IMR-90 (cell line): ENCODE data around the gene TTLL4. TPM values are rescaled to one million over a fixed set of nuclear protein-coding genes. Genes with fewer than 3 reads are reported as not detected.

Experiments used
- ATAC-seq: fragments of 200-7000 bp; cut with Tn5 transposase; 2 replicates; pipeline ENCODE4 v1.9.1; 2020; ENCODE audit warnings: low read depth, mild to moderate bottlenecking, moderate library complexity
- BruUV-seq: library from RNA; stranded (reverse); fragments of 400-500 nt; replicated peaks from 2 replicates; lab custom pipeline; 2021; lab: Mats Ljungman, UMichigan
- CTCF ChIA-PET: fragments of 300-600 bp; formaldehyde crosslinking; extraction: SDS; loops from one replicate; lab custom pipeline; 2021; ENCODE audit warnings: antibody characterized with exemption; lab: Yijun Ruan, JAX
- POLR2A ChIA-PET: fragments of 300-600 bp; sonication (Branson Sonifier 250); formaldehyde crosslinking; loops from one replicate; lab custom pipeline; 2022; ENCODE audit warnings: antibody characterized with exemption; ENCODE audit not compliant: unreplicated experiment; lab: Charles Lee
- DNase-seq: peaks from one replicate; pipeline ENCODE4 v3.0.0; 2013
- H2AFZ ChIP-seq: replicated peaks from 2 replicates; pipeline ENCODE3; 2013; ENCODE audit warnings: low read length, mild to moderate bottlenecking; ENCODE audit not compliant: poor library complexity
- H2AK5ac ChIP-seq: 2 replicates; pipeline ENCODE4 v1.6.1; 2013; ENCODE audit warnings: low read depth, low read length, inconsistent platforms
- H2AK9ac ChIP-seq: replicated peaks from 2 replicates; pipeline ENCODE3; 2013; ENCODE audit warnings: mild to moderate bottlenecking, low read depth, low read length, moderate library complexity; ENCODE audit not compliant: poor library complexity
- H2BK120ac ChIP-seq: 2 replicates; pipeline ENCODE4 v1.6.1; 2013; ENCODE audit warnings: low read depth, low read length, inconsistent platforms
- H2BK15ac ChIP-seq: 3 replicates; pipeline ENCODE4 v1.6.1; 2013; ENCODE audit warnings: low read depth, low read length, inconsistent platforms
- H2BK20ac ChIP-seq: 2 replicates; pipeline ENCODE4 v1.6.1; 2013; ENCODE audit warnings: low read depth, mild to moderate bottlenecking, inconsistent platforms, low read length, moderate library complexity
- H2BK5ac ChIP-seq: 2 replicates; pipeline ENCODE4 v1.6.1; 2013; ENCODE audit warnings: mild to moderate bottlenecking, low read depth, low read length, inconsistent platforms; ENCODE audit not compliant: poor library complexity, severe bottlenecking
- H3K14ac ChIP-seq: replicated peaks from 2 replicates; pipeline ENCODE4 v1.6.1; 2013; ENCODE audit warnings: low read depth, low read length, inconsistent platforms
- H3K18ac ChIP-seq: 2 replicates; pipeline ENCODE4 v1.6.1; 2013; ENCODE audit warnings: low read depth, low read length, control low read depth
- H3K23ac ChIP-seq: 2 replicates; pipeline ENCODE4 v1.6.1; 2013; ENCODE audit warnings: low read depth, low read length, inconsistent platforms
- H3K27ac ChIP-seq: 2 replicates; pipeline ENCODE4 v1.5.1; 2013; ENCODE audit warnings: mild to moderate bottlenecking, control low read depth, low read length; ENCODE audit not compliant: insufficient read depth
- H3K27me3 ChIP-seq: 2 replicates; pipeline ENCODE4 v1.6.1; 2013; ENCODE audit warnings: low read length; ENCODE audit not compliant: control insufficient read depth, insufficient read depth
- H3K36me3 ChIP-seq: 2 replicates; pipeline ENCODE4 v1.6.1; 2013; ENCODE audit warnings: low read length, mixed read lengths; ENCODE audit not compliant: control insufficient read depth, insufficient read depth
- H3K4ac ChIP-seq: 2 replicates; pipeline ENCODE4 v1.6.1; 2013; ENCODE audit warnings: low read depth, low read length, inconsistent platforms
- H3K4me1 ChIP-seq: 2 replicates; pipeline ENCODE4 v1.6.1; 2013; ENCODE audit warnings: low read length, mixed read lengths; ENCODE audit not compliant: control insufficient read depth, insufficient read depth
- H3K4me2 ChIP-seq: 2 replicates; pipeline ENCODE4 v1.6.1; 2013; ENCODE audit warnings: low read depth, mild to moderate bottlenecking, control low read depth, low read length, moderate library complexity
- H3K4me3 ChIP-seq: 2 replicates; pipeline ENCODE4 v1.5.1; 2013; ENCODE audit warnings: low read depth, mild to moderate bottlenecking, control low read depth, low read length, moderate library complexity; ENCODE audit not compliant: insufficient read depth
- H3K56ac ChIP-seq: 2 replicates; pipeline ENCODE4 v1.6.1; 2013; ENCODE audit warnings: low read length, inconsistent platforms; ENCODE audit not compliant: insufficient read depth; ENCODE audit errors: extremely low read depth
- H3K79me1 ChIP-seq, 2 experiments: 2 replicates each; pipeline ENCODE4 v1.6.1; 2013; ENCODE audit warnings: low read length in 2 of 2, inconsistent platforms in 1 of 2, low read depth in 1 of 2
- H3K9ac ChIP-seq: 2 replicates; pipeline ENCODE4 v1.6.1; 2013; ENCODE audit warnings: low read depth, low read length, control low read depth
- H3K9me1 ChIP-seq: 2 replicates; pipeline ENCODE4 v1.6.1; 2013; ENCODE audit warnings: low read length, inconsistent platforms; ENCODE audit not compliant: insufficient read depth
- H3K9me3 ChIP-seq: 2 replicates; pipeline ENCODE4 v1.6.1; 2013; ENCODE audit warnings: low read length; ENCODE audit not compliant: control insufficient read depth, insufficient read depth
- H4K20me1 ChIP-seq: 2 replicates; pipeline ENCODE4 v1.6.1; 2013; ENCODE audit warnings: low read length, inconsistent platforms; ENCODE audit not compliant: insufficient read depth
- H4K5ac ChIP-seq: 2 replicates; pipeline ENCODE4 v1.6.1; 2013; ENCODE audit warnings: mild to moderate bottlenecking, low read depth, low read length, control low read depth
- H4K8ac ChIP-seq, 2 experiments: 2 replicates each; pipeline ENCODE4 v1.6.1; 2013; ENCODE audit warnings: low read depth in 2 of 2, low read length in 2 of 2, control low read depth in 1 of 2, inconsistent platforms in 1 of 2
- H4K91ac ChIP-seq: 2 replicates; pipeline ENCODE4 v1.6.1; 2013; ENCODE audit warnings: low read depth, low read length, inconsistent platforms; ENCODE audit not compliant: insufficient read depth
- BHLHE40 ChIP-seq: fragments of 150-350 bp; IDR thresholded peaks from 2 replicates; pipeline ENCODE4 v1.6.1; 2016; ENCODE audit warnings: mild to moderate bottlenecking, low read depth, low read length
- CHD1 ChIP-seq: IDR thresholded peaks from 2 replicates; pipeline ENCODE4 v1.6.1; 2012; ENCODE audit warnings: low read depth, low read length, improper control_type of control experiment
- FOS ChIP-seq: fragments of 150-350 bp; IDR thresholded peaks from 2 replicates; pipeline ENCODE4 v1.6.1; 2016; ENCODE audit warnings: low read depth, low read length
- MXI1 ChIP-seq: IDR thresholded peaks from 2 replicates; pipeline ENCODE4 v1.6.1; 2012; ENCODE audit warnings: low read depth, mild to moderate bottlenecking, low read length, moderate library complexity, borderline replicate concordance
- POLR2A ChIP-seq: IDR thresholded peaks from 2 replicates; pipeline ENCODE4 v1.6.1; 2012; ENCODE audit warnings: mild to moderate bottlenecking, low read depth, low read length
- RFX5 ChIP-seq: IDR thresholded peaks from 2 replicates; pipeline ENCODE4 v1.8.0; 2012; ENCODE audit warnings: low read depth, mild to moderate bottlenecking, low read length, moderate library complexity
- WGBS, 2 experiments: methylation state at CpG; one replicate each; pipeline versions ENCODE4 v1.1.5 to v1.1.7; 2013; ENCODE audit warnings: missing lambda C conversion rate in 2 of 2; ENCODE audit not compliant: insufficient read length in 1 of 2; ENCODE audit errors: extremely low coverage in 2 of 2; 5-methylcytosine and 5-hydroxymethylcytosine counted together
- dilution Hi-C: fragments of 300-500 bp; cut with HindIII; formaldehyde crosslinking; loops from one replicate; pipeline ENCODE4 v1.14.3; 2018; ENCODE audit warnings: low sequenced_read_pairs; ENCODE audit not compliant: unreplicated experiment
- in situ Hi-C: fragments of 300-500 bp; cut with MboI; formaldehyde crosslinking; loops from 3 replicates; pipeline ENCODE4 v1.14.3; 2019; ENCODE audit warnings: low sequenced_read_pairs, inconsistent platforms, mixed read lengths
- intact Hi-C: fragments of 100-400 bp; cut with micrococcal nuclease; formaldehyde crosslinking; loops from 2 replicates; pipeline ENCODE4 v1.10.0; 2022
- polyA plus RNA-seq, 3 experiments: library from polyadenylated mRNA; depleted of rRNA; stranded (reverse); fragments of >200 nt; gene quantifications; 2 replicates each; pipeline ENCODE4 v1.2.3, GENCODE V29; 2012; ENCODE audit warnings: low replicate concordance in 1 of 3
- total RNA-seq: library from RNA; depleted of rRNA; stranded (reverse); fragments of >200 nt; gene quantifications from 2 replicates; pipeline ENCODE4 v1.2.3, GENCODE V29; 2012
- TF ChIP-seq, protein P1 (sequence below): conservative IDR thresholded peaks from 2 replicates; pipeline ENCODE4 v1.5.1; 2012; ENCODE audit warnings: mild to moderate bottlenecking, low read depth, low read length, improper control_type of control experiment

TTLL4 gene
- total and polyA plus RNA-seq, 2 of the 4 experiments (the other 2 are of a cell fraction), result 9.0 to 22.9 TPM

DNA sequence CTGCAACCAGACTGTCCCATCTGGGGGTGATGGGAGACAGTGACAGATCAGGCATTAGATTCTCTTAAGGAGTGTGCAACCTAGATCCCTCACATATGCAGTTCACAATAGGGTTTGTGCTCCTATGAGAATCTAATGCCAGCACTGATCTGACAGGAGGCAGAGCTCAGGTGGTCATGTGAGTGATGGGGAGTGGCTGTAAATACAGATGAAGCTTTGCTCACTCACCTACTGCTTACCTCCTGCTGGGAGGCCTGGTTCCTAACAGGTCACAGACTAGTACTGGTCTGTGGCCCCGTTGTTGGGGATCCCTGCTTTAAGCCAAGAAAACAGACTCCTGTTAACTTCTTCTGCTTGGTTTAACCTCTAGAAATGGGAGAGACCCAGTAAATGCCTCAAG lies 74.5 kb downstream of the TTLL4 start:
- no peak overlapping the region for H3K9ac ChIP-seq
- H3K4me1 ChIP-seq, result peaks cover 3% of the 10 kb centered on the region; the same call in 1 of the 2 replicates
- H3K27me3 ChIP-seq, result no peaks in the 10 kb centered on the region
- H3K4me2 ChIP-seq, result no peak overlapping the region
- WGBS, 2 experiments, result 50% methylated on average over 1 of the region's 1 CpG; no CpG with 5 or more reads in 1 of the 2 experiments
- no peaks in the 10 kb centered on the region for H3K36me3 ChIP-seq
- peaks cover 4% of the 10 kb centered on the region; the same call in 1 of the 2 replicates for H3K9me3 ChIP-seq
- peaks cover 3% of the 10 kb centered on the region; the same call in 1 of the 2 replicates for H3K9me1 ChIP-seq
- H2BK20ac ChIP-seq, result no peak overlapping the region
- no peak overlapping the region for H3K56ac ChIP-seq
- no peak overlapping the region for H4K91ac ChIP-seq
- no peak overlapping the region for H2AK9ac ChIP-seq
- H2BK15ac ChIP-seq, result no peak overlapping the region
- POLR2A ChIA-PET, result no interaction called here
- H3K23ac ChIP-seq, result no peak overlapping the region
- H3K27ac ChIP-seq, result no peak overlapping the region
- BruUV-seq, result no TSS peak
- H4K20me1 ChIP-seq, result no peaks in the 10 kb centered on the region
- dilution Hi-C loops (no loop called here), intact Hi-C loops (no loop called here), in situ Hi-C loops (no loop called here)
- H3K4ac ChIP-seq, result no peak overlapping the region
- H3K14ac ChIP-seq, result no peak overlapping the region
- CTCF ChIA-PET, result no interaction called here
- TF ChIP-seq POLR2A (no peak), MXI1 (no peak), CHD1 (no peak), RFX5 (no peak), BHLHE40 (no peak), FOS (no peak)
- TF ChIP-seq, protein P1, sequence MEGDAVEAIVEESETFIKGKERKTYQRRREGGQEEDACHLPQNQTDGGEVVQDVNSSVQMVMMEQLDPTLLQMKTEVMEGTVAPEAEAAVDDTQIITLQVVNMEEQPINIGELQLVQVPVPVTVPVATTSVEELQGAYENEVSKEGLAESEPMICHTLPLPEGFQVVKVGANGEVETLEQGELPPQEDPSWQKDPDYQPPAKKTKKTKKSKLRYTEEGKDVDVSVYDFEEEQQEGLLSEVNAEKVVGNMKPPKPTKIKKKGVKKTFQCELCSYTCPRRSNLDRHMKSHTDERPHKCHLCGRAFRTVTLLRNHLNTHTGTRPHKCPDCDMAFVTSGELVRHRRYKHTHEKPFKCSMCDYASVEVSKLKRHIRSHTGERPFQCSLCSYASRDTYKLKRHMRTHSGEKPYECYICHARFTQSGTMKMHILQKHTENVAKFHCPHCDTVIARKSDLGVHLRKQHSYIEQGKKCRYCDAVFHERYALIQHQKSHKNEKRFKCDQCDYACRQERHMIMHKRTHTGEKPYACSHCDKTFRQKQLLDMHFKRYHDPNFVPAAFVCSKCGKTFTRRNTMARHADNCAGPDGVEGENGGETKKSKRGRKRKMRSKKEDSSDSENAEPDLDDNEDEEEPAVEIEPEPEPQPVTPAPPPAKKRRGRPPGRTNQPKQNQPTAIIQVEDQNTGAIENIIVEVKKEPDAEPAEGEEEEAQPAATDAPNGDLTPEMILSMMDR, result no peak
- no peak overlapping the region for H2AK5ac ChIP-seq
- peaks cover 0 to 5% of the 10 kb centered on the region in 2 experiments; a peak in 3 of 4 replicates for H3K79me1 ChIP-seq
- no peak overlapping the region for H2AFZ ChIP-seq
- DNase-seq (no peak), ATAC-seq (no peak)
- no peak overlapping the region for H2BK120ac ChIP-seq
- no peak overlapping the region for H2BK5ac ChIP-seq
- H3K4me3 ChIP-seq, result no peak overlapping the region
- no peak overlapping the region for H4K8ac ChIP-seq
- H4K5ac ChIP-seq, result no peak overlapping the region
- H3K18ac ChIP-seq, result no peak overlapping the region
